GM19438 (cell line): ENCODE measurements around the gene PCSK5.

Experiments used
- ATAC-seq: cut with Tn5 transposase; IDR thresholded peaks from one replicate; pipeline ENCODE4 v1.9.1; 2021; ENCODE audit warnings: low read depth; ENCODE audit not compliant: unreplicated experiment

Gene PCSK5

GRCh38 chr9:76405340-76405739 is 514.9 kb downstream of the PCSK5 start:
- ATAC-seq, result no peak

DNA sequence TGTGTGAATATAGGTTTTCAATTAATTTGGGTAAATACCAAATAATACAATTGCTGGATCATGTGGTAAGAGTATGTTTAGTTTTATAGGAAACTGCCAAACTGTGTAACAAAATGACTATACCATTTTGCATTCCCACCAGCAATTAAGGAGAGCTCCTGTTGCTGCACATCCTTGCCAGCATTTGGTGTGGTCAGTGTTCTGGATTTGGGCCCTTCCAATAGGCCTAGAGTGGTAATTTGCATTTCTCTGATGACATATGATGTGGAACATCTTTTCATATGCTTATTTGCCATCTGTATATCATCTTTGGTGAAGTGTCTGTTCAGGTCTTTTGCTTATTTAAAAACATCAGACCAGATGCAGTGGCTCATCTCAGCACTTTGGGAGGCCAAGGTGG is 515.4 kb downstream of the PCSK5 start:
- ATAC-seq, result no peak
